Subcutaneous abdominal adipose tissue (tissue), 5 donors: ENCODE data around the gene WSB2.

Source experiments
- H3K27ac ChIP-seq: one replicate; pipeline ENCODE4 v1.7.0; 2013; ENCODE audit warnings: low read depth, mild to moderate bottlenecking, inconsistent platforms, low read length, moderate library complexity
- H3K27me3 ChIP-seq, 5 donors: one replicate each; pipeline ENCODE4 v1.7.0; 2013; ENCODE audit warnings: low read length in 5 of 5, inconsistent platforms in 1 of 5; ENCODE audit not compliant: control insufficient read depth in 5 of 5, insufficient read depth in 4 of 5
- H3K36me3 ChIP-seq, 5 donors: one replicate each; pipeline ENCODE4 v1.7.0; 2013; ENCODE audit warnings: low read length in 5 of 5; ENCODE audit not compliant: control insufficient read depth in 5 of 5, insufficient read depth in 5 of 5
- H3K4me1 ChIP-seq, 5 donors: one replicate each; pipeline ENCODE4 v1.7.0; 2013; ENCODE audit warnings: low read length in 5 of 5, mild to moderate bottlenecking in 3 of 5, moderate library complexity in 1 of 5; ENCODE audit not compliant: control insufficient read depth in 5 of 5, insufficient read depth in 5 of 5
- H3K4me3 ChIP-seq, 5 donors: one replicate each; pipeline ENCODE4 v1.7.0; 2013; ENCODE audit warnings: low read length in 5 of 5, low read depth in 1 of 5
- H3K9ac ChIP-seq, 5 donors: one replicate each; pipeline ENCODE4 v1.7.0; 2013; ENCODE audit warnings: low read length in 5 of 5, mild to moderate bottlenecking in 4 of 5, moderate library complexity in 3 of 5
- H3K9me3 ChIP-seq, 5 donors: one replicate each; pipeline ENCODE4 v1.7.0; 2013; ENCODE audit warnings: low read length in 5 of 5; ENCODE audit not compliant: control insufficient read depth in 5 of 5
- donor health status: healthy.
- donor health status: healthy.
- donor health status: healthy.
- donor health status: healthy.
- donor health status: healthy.

Gene WSB2

DNA sequence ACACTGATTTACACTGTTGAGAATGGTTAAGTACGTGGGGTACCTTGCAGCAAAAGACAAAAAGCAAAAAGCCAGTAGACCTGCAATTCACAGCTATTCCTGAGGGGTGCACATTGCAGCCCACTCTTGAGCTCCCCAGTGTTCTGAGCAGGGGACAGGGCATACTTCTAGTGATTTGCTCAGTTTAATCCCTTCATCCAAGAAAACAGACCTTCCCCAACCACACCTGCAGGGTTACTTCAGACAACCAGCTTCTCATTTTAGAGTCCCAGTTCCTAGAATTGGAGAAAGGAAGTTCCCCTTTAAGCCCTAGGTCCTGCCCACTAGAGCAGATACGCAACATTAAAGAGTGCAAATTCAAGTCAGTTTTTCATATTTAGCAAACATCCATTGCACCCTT, 3.6 kb upstream of the WSB2 start:
- H3K4me3 ChIP-seq = no peak overlapping the region
- H3K27me3 ChIP-seq = no peaks in the 10 kb centered on the region
- no peak overlapping the region for H3K27ac ChIP-seq
- H3K9ac ChIP-seq = no peak overlapping the region
- H3K9me3 ChIP-seq = no peaks in the 10 kb centered on the region
- peaks cover 0 to 5% (median under 1%) of the 10 kb centered on the region in 5 donors for H3K36me3 ChIP-seq
- H3K4me1 ChIP-seq = peaks cover 0 to 49% (median 36%) of the 10 kb centered on the region in 5 donors

DNA sequence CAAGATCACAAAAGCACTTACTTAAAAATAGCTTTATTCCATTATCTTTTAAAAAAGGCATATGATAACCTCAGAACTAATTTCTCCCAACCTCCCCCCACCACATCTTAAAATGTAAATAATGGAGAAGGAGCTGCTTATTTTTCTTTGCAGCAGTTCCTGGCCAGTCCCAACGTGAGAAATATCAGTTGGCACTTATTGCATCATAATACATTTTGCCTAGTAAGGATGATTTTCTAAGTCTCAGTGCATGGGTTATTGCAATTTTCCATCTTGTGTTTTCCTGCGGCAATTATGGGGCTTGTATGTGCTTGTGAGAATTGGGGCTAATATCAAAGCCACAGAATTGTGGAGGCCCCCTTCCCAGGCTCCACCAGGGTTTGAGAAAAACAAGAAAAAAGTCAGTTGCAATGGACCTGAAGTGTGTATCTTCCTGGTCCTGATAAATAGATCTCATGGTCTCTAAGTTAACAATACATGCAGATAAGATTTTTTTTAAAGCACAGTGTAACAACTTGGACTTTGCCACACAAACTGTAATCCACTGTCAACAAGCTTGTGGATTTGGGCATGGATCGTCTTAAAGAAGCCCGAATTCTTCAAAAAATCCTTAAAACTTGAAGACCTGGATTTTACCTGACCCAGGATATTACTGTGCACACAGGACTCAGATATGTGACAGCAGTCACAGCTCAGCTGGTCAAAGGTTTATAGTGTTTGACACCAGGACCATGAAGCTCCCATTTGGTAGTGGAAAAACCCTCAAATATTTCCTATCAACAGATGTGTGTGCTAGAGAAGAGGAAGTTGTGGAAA, 2.8 kb upstream of the WSB2 start:
- Histone ChIP-seq H3K9ac (no peak overlapping the region), H3K27ac (peak overlapping the region; percentile 10), H3K36me3 (peaks cover 0 to 5% (median 0%) of the 10 kb centered on the region in 5 donors), H3K4me3 (no peak overlapping the region), H3K9me3 (no peaks in the 10 kb centered on the region), H3K27me3 (no peaks in the 10 kb centered on the region), H3K4me1 (peaks cover 0 to 57% (median 42%) of the 10 kb centered on the region in 5 donors)

DNA sequence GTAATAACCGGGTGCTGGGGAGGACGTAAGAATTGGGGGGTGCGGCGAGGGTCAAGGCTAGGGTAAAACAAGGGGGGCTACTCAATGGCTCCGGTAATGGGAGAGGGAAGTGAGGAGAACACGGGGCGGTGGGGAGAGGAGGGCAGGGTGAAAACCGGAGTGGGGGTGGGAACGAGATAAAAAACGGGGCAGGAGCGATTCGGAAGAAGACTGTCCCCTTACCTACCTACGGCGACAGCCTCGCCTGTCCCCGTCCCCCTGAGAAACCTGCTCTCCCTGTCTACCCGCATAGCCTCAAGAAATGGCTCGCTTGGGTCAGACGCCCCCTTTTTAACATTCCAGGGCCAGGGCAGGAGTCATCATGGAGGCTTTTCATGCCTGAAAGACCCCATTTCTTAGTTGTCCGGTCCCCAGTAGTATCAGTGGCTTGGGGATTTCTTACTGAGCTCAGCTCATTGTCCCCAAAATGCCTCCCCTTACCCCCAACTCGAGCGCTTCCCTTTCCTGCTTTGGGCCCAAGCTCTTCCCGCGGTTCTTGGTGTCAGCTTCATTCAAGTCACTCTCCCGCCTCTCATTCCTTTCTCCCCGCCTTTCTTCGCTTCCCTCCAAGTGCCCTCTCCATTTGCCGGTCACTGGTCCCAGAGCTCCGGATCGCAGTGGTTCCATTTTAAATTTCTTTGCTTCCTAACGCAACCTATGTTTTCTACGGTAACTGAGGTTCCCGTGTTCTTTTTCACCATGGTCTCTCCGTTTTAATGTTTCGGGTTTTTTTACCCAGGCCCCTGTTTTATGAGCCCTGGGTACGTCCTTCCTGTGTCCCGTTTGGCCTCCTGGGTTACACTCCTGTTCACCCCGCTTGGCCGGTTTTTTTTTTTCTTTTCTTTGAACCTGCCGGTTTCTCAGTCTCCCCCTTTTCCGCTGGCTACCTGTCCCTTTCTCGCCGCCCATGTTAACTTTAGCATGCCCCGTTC, 1.2 kb upstream of the WSB2 start:
- no peaks in the 10 kb centered on the region for H3K27me3 ChIP-seq
- H3K9ac ChIP-seq = peak overlapping the region; percentile 87 to 97 (median 97)
- H3K27ac ChIP-seq = peak overlapping the region; percentile 97
- H3K4me3 ChIP-seq = peak overlapping the region; percentile 78 to 94 (median 85)
- H3K36me3 ChIP-seq = peaks cover 0 to 5% (median 0%) of the 10 kb centered on the region in 5 donors
- H3K9me3 ChIP-seq = no peaks in the 10 kb centered on the region
- peaks cover 0 to 57% (median 42%) of the 10 kb centered on the region in 5 donors for H3K4me1 ChIP-seq

DNA sequence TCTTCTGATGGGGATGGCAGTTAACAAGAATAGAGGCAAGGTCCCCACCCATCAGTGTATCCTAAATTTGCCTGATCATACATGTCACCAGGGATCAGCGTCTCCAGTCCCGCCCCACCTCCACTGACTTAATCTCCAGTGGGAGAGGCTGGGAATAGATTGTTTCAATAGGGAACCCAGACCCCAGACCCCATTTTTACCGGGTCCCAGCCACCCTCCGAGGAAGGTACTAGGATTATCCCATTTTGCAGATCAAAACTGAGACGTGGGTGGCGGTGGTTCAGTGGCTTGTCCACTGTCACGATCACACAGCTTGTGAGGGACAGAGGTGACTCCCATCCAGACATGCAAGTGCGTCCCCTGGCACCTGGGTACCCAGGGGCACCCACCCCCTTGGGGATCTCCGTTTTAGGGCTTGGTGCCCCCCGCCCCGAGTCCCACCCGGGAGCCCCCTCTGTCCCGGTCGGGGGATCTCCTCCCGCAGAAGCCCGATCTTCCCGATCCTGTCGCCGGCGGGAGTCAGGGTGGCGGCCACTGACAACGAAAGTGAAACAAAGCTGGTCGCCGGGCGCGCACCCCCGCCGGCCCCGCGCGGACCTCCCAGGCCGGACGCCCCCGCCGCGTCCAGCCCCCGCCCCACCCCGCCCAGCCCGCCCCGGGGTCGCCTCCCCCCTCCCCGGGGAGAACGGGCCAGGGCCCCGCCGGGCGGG, 523 bp downstream of the WSB2 start:
- no peaks in the 10 kb centered on the region for H3K27me3 ChIP-seq
- H3K27ac ChIP-seq = peak overlapping the region; percentile 100
- H3K9ac ChIP-seq = peak overlapping the region; percentile 83 to 96 (median 95)
- peak overlapping the region; percentile 67 to 88 (median 81) for H3K4me3 ChIP-seq
- no peaks in the 10 kb centered on the region for H3K9me3 ChIP-seq
- peaks cover 2 to 67% (median 50%) of the 10 kb centered on the region in 5 donors for H3K4me1 ChIP-seq
- H3K36me3 ChIP-seq = no peaks in the 10 kb centered on the region

DNA sequence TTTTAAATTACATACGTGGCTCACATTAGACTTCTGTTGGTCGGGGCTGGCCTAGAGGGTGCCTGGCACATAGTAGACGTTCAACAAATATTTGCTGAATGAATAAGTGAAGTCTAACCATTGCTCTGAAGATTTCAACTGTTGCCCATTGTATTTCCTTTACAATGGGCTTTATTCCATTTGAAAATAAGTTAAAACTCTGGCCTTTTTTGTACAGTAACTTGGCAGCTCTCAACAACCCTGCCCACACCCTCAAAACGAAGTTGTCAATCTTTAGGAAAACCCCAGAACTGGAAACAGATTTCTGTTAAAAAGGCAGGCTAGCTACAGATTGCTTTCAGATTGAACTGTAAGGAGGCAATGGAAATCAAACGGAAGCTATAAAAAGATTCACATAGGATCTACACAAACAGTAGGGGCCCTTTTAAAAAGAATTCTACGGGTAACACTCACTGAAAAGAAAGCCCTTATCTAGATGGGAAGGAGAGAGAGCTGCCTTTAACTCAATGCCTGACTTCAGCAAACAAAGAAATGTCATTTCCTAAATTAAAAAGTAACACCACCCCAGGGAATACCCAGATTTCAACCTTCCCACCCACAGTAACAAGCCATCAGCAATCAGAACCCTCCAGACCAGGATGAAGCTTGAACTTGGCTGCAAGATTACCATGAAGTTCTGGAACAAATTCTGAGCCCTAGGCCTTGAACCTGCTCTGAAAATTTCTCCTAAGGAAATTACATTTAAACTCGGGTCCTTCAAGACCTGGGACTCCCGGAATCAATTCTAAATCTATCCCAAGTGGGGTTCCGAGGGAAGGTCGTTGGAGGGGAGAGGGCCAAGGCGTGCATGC, 1.4 kb downstream of the WSB2 start:
- Histone ChIP-seq H3K27me3 (no peaks in the 10 kb centered on the region), H3K4me1 (peaks cover 2 to 63% (median 46%) of the 10 kb centered on the region in 5 donors), H3K4me3 (peak overlapping the region; percentile 67 to 88 (median 81))

DNA sequence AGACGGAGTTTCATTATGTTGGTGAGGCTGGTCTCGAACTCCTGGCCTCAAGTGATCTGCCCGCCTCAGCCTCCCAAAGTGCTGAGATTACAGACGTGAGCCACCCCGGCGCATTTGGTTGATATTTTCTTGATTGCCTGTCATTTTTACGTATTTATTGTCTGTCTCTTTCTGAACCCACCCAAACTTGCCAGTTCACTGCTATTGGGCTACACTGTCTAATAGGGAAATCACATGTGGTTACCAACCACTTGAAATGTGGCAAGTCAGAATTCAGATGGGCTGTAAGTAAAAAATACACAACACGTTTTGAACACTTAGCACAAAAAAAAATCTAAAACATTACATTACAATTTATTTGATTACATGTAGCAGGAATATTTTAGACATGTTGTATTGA, 2.1 kb downstream of the WSB2 start:
- Histone ChIP-seq H3K36me3 (no peaks in the 10 kb centered on the region), H3K9ac (peak overlapping the region in 3 of 5 donors; percentile 83 to 95 (median 94)), H3K9me3 (no peaks in the 10 kb centered on the region), H3K4me1 (peaks cover 2 to 57% (median 41%) of the 10 kb centered on the region in 5 donors), H3K27ac (peak overlapping the region; percentile 100), H3K4me3 (no peak overlapping the region), H3K27me3 (no peaks in the 10 kb centered on the region)

More for the DNA sequence above, 1.4 kb downstream of the WSB2 start:
- Histone ChIP-seq H3K27ac (peak overlapping the region; percentile 100), H3K9me3 (no peaks in the 10 kb centered on the region), H3K36me3 (no peaks in the 10 kb centered on the region), H3K9ac (peak overlapping the region; percentile 83 to 96 (median 95))

DNA sequence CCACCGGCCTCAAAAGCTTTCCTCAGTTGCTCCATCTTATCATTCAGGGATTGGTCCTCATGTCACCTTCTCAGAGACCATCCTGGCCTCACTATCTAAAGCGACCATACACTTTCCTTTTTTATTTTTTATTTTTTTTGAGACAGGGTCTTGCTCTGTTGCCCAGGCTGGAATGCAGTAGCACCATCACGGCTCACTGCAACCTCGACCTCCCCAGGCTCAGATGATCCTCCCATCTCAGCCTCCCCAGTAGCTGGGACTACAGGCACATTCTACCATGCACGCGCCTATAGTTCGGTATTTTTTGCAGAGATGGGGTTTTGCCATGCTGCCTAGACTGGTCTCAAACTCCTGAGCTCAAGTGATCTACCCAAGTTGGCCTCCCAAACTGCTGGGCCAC, 2.8 kb downstream of the WSB2 start:
- no peaks in the 10 kb centered on the region for H3K27me3 ChIP-seq
- H3K4me3 ChIP-seq = no peak overlapping the region
- peaks cover 3 to 57% (median 41%) of the 10 kb centered on the region in 5 donors for H3K4me1 ChIP-seq
- no peaks in the 10 kb centered on the region for H3K36me3 ChIP-seq
- H3K9ac ChIP-seq = no peak overlapping the region
- H3K27ac ChIP-seq = no peak overlapping the region
- H3K9me3 ChIP-seq = no peaks in the 10 kb centered on the region

DNA sequence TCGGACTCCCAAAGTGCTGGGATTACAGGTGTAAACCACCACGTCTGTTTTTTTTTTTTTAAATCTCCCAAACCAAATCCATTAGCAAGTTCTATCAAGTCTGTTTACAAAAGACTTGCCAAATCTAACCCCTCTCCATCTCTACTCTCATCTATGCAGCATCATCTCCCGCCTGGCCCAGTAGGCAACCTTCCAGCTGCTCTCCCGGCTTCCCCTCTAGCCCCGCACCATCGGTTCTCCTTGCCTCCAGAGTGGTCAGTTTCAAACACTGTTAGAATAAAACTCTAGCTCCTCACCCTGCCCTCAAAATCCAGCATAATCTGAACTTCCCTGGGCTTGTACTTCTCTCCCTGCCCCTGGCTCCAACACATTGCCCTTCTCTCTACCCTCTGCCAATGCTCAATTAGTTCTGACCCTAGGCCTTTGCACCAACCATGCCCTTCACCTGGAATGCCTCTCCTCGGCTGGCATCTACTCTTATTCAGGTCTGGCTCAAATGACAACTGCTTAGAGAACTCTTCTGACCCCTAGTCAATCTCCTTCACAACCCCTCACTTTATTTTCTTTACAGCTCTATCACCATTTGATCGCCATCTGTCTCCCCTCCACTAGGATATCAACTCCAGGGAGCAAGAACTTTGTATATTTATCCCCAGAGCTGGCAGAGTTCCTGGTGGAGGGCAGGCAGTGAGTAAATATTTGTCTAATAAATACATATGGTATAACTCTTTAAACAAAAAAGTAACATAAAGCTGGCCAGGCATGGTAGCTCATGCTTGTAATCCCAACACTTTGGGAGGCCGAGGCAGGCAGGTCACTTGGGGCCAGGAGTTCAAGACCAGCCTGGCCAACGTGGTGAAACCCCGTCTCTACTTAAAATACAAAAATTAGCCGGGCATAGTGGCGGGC, 4.9 kb downstream of the WSB2 start:
- Histone ChIP-seq H3K27ac (peak overlapping the region; percentile 85), H3K4me3 (no peak overlapping the region), H3K4me1 (peaks cover 10 to 57% (median 47%) of the 10 kb centered on the region in 5 donors), H3K9ac (peak overlapping the region in 2 of 5 donors; percentile 21 to 43), H3K36me3 (peaks cover 2 to 10% (median 3%) of the 10 kb centered on the region in 5 donors), H3K9me3 (no peaks in the 10 kb centered on the region), H3K27me3 (no peaks in the 10 kb centered on the region)
